GM12878 (cell line): ENCODE results near the gene NME7.

ENCODE experiments used
- CTCF ChIP-seq, 3 experiments: IDR thresholded peaks in 2 of 3; conservative IDR thresholded peaks in 1 of 3; 2 replicates each; pipeline ENCODE4 v1.5.1; 2011; ENCODE audit warnings: low read depth in 3 of 3, low read length in 3 of 3, mild to moderate bottlenecking in 3 of 3, control low read depth in 2 of 3, moderate library complexity in 2 of 3, inconsistent platforms in 1 of 3, mixed read lengths in 1 of 3; ENCODE audit not compliant: control insufficient read depth in 2 of 3, insufficient read depth in 1 of 3; ENCODE audit errors: extremely low read depth in 1 of 3
- ESRRA ChIP-seq: IDR thresholded peaks from 2 replicates; pipeline ENCODE4 v1.6.1; 2012; ENCODE audit warnings: mild to moderate bottlenecking, low read length, improper control_type of control experiment
- EZH2 ChIP-seq: IDR thresholded peaks from 2 replicates; pipeline ENCODE4 v1.6.1; 2012; ENCODE audit warnings: low read depth, mild to moderate bottlenecking, control low read depth, inconsistent platforms, low read length, borderline replicate concordance; ENCODE audit not compliant: control insufficient read depth
- FOS ChIP-seq: IDR thresholded peaks from 3 replicates; pipeline ENCODE4 v1.6.1; 2011; ENCODE audit warnings: borderline replicate concordance; ENCODE audit not compliant: insufficient read length; ENCODE audit errors: extremely low read depth
- JUNB ChIP-seq: IDR thresholded peaks from 2 replicates; pipeline ENCODE4 v1.6.1; 2016; ENCODE audit warnings: antibody characterized with exemption, mild to moderate bottlenecking
- MEF2A ChIP-seq: IDR thresholded peaks from 2 replicates; pipeline ENCODE4 v1.6.1; 2011; ENCODE audit warnings: low read depth, mild to moderate bottlenecking, low read length, moderate library complexity; ENCODE audit not compliant: insufficient read depth
- MTA2 ChIP-seq: fragments of 450-650 bp; IDR thresholded peaks from 2 replicates; pipeline ENCODE4 v1.6.1; 2016; ENCODE audit warnings: low read depth, mild to moderate bottlenecking, moderate library complexity
- POLR2A ChIP-seq: IDR thresholded peaks from 2 replicates; pipeline ENCODE4 v1.6.1; 2011; ENCODE audit warnings: low read depth, mild to moderate bottlenecking, low read length
- SMAD1 ChIP-seq: fragments of 450-650 bp; IDR thresholded peaks from 2 replicates; pipeline ENCODE4 v1.6.1; 2018; ENCODE audit warnings: mild to moderate bottlenecking, low read depth; ENCODE audit not compliant: partially characterized antibody
- SP1 ChIP-seq: IDR thresholded peaks from one replicate; pipeline ENCODE4 v1.6.1; 2011; ENCODE audit warnings: low read depth, low read length
- SREBF1 ChIP-seq: IDR thresholded peaks from 2 replicates; pipeline ENCODE4 v1.6.1; 2012; ENCODE audit warnings: mild to moderate bottlenecking, low read length
- STAT3 ChIP-seq: IDR thresholded peaks from 2 replicates; pipeline ENCODE4 v1.6.1; 2011; ENCODE audit warnings: low read depth, low read length, improper control_type of control experiment
- TBL1XR1 ChIP-seq: IDR thresholded peaks from 2 replicates; pipeline ENCODE4 v1.6.1; 2012; ENCODE audit warnings: low read depth, low read length, improper control_type of control experiment

DNA sequence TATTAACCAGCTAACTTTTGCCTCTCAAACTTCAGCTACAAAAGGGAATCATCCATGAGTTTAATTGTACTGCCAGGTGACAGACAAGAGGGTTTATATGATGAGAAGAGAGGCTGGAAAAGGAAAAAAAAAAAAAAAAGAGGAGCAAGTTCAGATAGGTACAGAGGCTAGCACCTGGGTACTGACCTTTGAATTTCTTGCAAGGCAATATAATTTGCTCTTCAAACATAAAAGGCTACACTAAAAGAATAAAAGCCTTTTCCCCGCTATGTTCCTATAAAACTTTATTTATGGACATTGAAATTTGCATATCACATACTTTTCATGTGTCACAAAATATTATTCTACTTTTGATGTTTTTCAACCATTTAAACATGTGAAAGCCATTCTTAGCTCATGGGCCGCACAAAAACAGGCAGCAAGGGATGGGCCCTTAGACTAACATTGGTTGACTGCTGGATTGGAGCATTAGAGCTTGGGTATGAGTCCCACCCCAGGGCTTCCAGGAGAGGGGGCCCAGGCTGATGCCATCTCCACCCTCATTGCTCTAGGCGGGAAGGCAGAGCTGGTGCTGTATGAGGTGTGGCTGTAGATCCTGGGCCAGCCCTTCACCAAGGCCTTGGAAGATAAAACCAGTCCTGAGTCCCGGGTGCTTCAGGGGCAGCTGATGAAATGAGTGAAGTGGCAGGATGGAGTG is 216.8 kb downstream of the NME7 start:
- TF ChIP-seq JUNB, result no peak
- no peak for TF ChIP-seq CTCF (IDR thresholded peaks at IDR 0.05 in 2 of 3, conservative IDR thresholded peaks at IDR 0.05 in 1 of 3; ENCODE audit: control insufficient read depth in 2 of 3, extremely low read depth in 1 of 3, insufficient read depth in 1 of 3, low read depth in 3 of 3, low read length in 3 of 3)
- TF ChIP-seq FOS, result no peak
- TF ChIP-seq SP1, result no peak
- no peak for TF ChIP-seq POLR2A
- no peak for TF ChIP-seq TBL1XR1
- no peak for TF ChIP-seq ESRRA
- no peak for TF ChIP-seq STAT3
- TF ChIP-seq SREBF1, result no peak
- TF ChIP-seq MEF2A, result no peak
- TF ChIP-seq SMAD1, result no peak
- no peak for TF ChIP-seq MTA2
- no peak for TF ChIP-seq EZH2
